Lung microvascular endothelial cell (primary cell): Measurements from ENCODE around the gene PUM2. TPM values are rescaled to one million over a fixed set of nuclear protein-coding genes. Genes with fewer than 3 reads are reported as not detected.

Experiments
- DNase-seq, 2 donors: peaks; one replicate each; pipeline versions ENCODE4 v3.0.0 to v3.0.0-alpha.2; 2010; ENCODE audit warnings: low read depth in 2 of 2
- total RNA-seq: library from RNA; depleted of rRNA; stranded (reverse); fragments of >200 nt; gene quantifications from 2 replicates; pipeline ENCODE4 v1.2.1, GENCODE V29; 2014

The PUM2 gene
- total RNA-seq, 1 donor from 2014 or later: 41.1 TPM

DNA sequence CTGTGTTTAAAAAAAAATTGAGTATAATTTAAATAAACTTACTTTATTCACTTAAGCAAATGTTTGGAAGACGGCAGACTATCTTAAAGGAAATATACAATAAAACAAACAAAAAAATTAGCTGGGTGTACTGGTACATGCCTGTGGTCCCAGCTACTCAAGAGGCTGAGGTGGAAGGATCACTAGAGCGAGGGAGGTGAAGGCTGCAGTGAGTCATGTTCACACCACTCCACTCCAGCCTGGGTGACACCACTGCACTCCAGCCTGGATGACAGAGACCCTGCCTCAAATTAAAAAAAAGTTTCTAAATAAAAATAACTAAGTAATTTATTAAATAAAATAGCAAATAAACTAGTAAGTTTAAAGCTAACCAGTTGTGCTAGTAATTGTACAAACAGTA, 7.5 kb downstream of the PUM2 start:
- no peak for DNase-seq

DNA sequence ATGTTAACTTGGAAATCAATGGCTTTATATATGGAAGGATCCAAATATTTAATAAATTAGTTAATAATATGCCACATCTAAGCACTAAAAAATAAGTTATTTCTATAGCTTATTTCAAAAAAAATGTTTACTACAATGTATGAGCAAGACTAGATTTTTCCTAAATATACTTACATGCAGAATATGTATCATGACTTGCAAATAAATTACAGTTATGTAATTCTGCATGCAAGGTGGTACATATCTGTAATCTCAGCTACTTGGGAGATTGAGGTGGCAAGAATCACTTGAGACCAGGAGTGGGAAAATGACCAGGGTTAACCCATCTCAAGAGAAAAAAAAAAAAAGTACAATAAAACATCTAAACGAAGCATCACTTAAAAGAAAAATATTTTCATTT, 11.6 kb downstream of the PUM2 start:
- no peak for DNase-seq

DNA sequence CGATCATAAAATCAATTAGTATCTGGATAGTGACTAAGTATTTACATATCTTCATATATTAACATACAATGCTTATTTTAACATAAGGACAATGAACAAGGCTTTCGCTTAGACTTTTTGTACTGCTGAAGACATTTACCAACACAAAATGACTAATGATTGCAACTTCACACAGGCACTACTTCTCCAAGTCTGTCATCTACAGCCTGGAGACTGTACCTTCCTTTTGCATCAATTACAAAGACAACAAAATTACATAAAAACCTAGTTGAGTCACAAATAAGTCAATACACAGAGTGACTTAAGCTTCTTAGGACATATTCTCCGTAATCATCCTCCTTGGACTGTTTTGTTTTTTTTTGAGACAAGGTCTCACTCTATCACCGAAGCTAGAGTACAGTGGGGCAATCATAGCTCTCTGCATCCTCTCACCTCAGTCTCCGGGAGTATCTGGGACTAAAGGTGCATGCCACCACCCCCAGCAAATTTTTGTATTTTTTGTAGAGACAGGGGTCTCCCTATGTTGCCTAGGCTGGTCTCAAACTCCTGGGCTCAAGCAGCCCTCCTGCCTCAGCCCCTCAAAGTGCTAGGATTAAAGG, 15.9 kb downstream of the PUM2 start:
- no peak for DNase-seq

DNA sequence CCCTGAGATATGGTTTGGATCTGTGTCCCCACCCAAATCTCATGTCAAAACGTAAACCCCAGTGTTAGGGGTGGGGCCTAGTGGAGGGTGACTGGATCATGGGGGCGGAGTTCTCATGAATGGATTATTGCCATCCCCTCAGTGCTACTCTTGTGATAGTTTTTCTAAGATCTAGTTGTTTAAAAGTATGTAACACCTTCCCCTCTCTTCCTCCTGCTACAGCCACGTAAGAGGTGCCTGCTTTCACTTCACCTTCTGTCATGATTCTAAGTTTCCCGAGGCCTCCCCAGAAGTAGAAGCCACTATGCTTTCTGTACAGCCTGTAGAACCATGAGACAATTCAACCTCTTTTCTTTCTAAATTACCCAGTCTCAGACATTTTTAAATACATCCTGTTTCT, 16.9 kb downstream of the PUM2 start:
- DNase-seq: no peak

DNA sequence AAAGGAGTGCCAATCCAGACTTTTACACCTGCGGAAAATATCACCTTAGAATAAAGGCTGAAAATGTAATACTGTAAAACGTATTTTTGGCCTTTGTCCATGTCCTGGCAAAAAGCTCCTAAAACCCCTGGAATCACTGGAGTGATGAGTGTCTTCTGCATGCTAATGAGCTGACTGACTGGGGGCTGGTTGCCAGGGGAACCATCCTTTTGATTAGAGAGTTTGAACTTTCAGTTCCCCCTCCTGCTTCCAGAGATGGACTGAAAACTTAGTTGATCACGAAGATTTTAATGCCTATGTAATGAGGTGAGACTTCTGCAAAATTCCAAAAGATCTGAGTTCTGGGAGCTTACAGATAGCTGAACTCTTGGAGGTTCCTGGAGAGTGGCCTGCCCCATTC, 20.5 kb downstream of the PUM2 start:
- DNase-seq: no peak

DNA sequence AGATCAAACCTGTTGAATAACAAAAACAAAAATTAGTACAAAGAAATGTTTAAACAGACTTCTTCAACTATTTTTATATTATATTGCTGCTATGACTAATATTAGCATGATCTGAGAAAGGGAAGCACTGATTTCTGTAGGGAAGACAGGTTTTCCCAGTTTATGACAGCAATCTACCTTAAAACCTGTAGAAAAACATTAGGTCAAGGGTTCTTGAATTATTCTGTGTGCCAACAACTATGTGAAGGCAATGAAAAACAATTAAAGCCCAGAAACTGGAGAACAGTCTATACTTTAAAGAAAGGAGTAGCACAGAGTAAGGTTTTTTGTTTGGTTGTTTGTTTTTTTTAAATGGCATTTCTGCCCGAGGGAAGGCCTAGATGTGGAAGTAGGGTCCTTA, 23.3 kb downstream of the PUM2 start:
- DNase-seq: no peak

DNA sequence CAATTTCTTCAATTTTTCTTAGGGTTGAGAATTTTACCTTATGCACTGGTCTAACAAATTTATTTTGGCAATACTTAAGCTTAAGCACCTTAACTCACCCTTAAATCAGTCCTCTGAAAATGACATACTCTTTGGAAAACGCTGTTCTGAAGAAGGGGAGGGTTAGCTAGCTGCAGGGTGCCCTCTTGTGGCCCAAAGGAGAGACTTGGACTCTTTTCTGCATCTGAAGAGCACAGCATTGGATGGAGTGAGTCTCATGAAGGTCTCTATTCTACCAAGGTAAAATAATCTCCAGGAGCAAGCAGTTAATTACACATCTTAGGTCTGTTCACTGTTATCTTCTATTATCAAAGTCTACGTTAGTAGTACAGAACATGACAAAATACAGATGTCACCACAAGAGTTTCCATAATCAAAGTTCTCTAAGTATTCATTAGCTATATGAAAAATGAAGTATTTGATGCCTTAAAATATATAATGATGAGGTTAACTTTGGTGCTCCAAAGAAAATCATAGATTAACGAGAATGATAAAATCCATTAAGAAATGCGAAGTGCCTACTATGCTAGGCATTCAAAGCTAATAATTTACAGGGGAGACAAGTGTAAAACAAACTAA, 24.4 kb downstream of the PUM2 start:
- peak; percentile 73 to 75 for DNase-seq

DNA sequence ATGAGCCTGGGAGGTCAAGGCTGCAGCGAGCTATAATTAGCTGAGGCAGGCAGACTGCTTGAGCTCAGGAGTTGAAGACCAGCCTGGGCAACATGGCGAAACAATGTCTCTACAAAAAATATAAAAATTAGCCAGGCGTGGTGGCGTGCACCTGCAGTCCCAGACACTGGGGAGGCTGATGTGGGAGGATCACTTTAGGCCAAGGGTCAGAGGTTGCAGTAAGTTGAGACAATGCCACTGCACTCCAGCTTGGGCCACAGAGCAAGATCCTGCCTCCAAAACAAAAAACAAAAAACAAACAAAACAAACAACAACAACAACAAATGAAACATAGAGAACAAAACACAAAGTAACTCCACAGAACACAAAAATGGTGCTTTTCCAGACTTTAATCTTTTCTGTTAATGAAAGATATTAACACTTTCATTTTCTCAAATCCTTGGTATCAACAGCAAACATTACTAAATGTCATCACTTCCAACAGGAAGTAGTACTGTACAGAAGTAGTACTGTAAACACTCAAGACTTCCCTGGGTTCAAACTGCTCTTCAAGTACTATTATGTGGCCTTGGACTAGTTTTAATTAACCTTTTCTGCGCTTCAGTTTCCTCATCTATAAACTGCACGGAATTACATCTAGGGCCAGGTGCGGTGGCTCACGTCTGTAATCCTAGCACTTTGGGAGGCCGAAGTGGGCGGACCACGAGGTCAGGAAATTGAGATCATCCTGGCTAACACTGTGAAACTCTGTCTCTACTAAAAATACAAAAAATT, 27.9 kb downstream of the PUM2 start:
- DNase-seq: peak; percentile 61 to 80

DNA sequence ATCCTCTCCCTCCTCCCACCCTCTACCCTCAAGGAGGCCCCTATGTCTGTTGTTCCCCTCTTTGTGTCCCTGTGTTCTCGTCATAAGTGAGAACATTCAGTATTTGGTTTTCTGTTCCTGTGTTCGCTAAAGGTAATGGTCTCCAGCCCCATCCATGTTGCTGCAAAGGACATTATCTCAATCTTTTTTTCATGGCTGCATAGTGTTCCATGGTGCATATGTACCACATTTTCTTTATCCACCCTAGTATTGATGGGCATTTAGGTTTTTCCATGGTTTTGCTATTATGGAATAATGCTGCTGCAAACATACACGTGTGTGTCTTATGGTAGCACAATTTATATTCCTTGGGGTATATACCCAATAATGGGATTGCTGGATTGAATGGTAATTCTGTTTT, 33.0 kb downstream of the PUM2 start:
- no peak for DNase-seq

DNA sequence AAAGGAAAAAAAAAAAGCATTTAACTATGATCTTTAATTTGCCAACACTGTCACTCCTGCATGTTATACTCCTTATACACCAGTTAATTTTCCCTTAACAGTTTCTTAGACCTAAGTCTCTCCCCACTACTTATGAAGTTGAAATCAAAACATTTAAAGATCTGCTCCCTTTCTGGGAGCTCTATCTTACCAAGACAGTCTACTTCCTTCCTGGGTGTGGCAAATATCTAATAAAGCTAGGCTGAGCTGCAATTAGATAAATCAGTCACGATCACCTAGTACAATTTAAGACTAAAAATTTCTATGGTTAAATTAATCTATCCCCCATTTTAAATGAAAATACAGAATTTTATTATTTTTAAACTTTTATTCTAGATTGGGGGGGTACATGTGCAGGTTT, 33.4 kb downstream of the PUM2 start:
- no peak for DNase-seq

DNA sequence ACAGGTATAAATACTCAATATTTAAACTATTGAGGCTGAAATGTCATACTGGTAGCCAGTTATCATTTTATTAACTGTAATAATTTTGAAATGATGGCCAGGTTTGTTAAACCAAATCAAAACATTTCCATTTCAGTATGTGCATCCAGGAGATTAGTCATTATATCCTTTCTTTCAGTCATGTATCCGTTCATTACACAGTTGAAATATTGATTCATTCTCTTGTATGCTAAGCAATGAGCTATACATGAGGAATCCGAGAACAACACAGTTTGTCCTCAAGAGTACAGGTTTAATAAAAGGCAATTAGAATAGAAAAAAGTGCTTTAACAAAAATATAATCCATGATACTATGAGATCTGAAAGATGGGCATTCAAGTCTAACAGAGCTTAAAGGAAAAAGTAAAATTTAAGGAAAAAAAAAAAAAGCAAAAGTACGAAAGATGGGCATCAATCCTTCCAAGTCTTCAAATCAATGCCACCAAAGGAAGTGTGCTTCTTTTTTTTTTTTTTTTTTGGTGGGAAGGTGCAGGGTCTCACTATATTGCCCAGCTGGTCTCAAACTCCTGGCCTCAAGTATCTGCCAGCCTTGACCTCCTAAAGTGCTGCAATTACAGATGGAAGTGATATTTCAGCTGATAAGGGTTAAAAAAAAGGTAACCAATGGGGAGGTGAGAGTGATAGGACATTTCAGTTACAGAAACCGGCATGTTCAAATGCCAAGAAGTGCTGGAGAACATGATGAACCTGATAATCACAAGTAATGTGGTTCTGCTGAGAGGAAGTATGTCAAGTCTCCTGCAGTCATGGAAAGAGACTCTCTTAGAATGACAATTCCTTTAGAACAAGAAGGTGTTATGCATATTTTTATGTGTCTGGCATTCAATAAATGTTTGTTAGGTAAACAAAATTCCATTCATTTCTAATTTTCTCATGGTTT, 35.8 kb downstream of the PUM2 start:
- peak; percentile 81 to 84 for DNase-seq

DNA sequence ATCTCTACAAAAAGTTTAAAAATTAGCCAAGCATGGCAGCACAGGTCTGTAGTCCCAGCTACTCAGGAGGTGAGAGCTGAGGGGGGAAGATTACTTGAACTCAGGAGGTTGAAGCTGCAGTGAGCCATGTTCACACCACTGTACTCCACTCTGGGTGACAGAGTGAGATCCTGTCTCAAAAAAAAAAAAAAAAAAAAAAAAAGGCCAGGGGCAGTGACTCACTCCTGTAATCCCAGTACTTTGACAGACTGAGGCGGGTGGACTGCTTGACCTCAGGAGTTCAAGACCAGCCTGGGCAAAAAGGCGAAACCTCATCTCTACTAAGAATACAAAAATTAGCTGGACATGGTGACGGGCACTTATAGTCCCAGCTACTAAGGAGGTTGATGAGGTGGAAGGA, 37.0 kb downstream of the PUM2 start:
- DNase-seq: peak; percentile 11 to 63

DNA sequence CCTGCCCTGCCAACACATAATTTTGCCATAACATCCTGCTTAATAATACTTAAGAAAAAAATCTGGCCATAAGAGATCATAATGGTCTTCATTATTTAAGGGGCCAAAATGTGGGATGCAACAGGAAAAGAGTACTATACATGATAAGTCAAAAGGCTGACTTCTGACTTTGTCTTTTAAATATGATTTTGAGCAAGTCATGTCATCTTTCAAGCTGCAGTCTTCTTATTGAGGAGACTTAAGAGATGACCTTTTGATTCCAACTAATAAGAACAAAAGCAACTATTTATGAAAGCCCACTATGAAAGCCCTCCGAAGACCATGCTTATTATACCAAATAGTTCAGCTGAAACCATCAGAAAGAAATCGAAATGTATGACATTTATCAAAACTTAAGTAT, 41.6 kb downstream of the PUM2 start:
- DNase-seq: no peak

DNA sequence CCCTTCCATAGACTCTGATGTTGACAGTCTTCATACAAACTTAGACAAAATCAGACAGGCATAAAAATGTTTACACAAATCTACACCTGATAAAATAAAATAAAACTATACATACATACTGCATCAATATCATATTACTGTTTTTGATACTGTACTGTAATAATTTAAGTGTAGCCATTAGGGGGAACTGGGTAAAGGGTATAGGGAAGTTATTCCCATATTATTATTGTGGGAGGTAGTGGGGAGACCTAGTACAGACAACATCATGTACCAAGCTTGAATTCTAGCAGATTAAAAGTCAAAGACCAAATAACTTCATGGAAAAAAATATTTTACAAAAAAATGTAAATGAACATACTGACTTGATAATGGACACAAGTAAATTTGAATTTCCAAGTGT, 43.3 kb downstream of the PUM2 start:
- no peak for DNase-seq

DNA sequence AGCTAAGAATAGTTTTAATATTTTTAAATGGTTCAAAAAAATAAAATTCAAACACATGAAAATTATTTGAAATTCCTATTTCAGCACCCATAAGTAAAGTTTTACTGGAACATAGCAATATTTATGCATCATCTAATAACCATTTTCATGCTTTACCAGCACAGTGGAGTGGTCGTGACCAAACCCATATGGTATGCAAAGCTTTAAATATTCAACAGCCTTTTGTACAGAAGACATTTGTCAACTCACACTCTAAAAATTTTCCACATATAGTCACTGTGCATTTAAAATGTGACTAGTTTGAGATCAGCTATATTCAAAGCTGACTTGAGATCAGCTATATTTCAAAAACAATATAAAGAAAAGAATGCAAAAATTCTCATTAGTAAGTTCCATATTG, 46.2 kb downstream of the PUM2 start:
- DNase-seq: no peak

DNA sequence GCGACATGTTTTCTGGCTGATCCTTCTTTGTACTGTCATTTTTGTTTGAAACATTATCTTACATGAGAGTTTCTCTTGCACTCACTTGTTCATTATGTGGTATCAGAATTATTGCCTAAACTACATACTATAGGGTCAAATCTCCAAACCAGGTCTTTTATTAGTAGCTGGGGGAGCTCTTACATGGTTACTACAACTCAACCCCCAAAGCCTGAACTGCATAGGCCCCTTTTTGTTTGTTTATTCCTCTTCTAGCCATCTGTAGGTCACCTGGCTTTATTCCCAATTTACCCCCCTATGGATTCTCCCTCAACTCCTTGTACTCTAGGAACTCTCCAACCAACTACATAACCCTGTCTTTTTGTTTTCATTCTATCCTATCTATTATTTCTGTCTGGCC, 46.7 kb downstream of the PUM2 start:
- no peak for DNase-seq

DNA sequence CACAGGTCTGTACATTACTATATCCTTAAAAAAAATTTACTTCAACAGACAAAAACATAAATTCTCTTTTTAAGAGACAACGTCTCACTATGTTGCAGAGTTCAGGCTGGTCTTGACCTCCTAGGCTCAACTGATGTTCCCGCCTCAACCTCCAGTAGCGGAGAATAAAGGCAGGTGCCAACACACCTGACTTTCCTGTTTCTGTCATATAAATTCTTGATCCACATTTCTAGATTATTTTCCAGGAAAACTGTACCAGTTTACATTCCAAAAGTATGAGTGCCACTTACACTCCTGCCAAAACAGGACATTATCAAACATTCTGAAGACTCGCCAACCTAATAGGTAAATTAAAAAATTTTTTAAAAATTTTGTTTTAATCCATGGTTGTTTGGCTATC, 48.6 kb downstream of the PUM2 start:
- DNase-seq: no peak

DNA sequence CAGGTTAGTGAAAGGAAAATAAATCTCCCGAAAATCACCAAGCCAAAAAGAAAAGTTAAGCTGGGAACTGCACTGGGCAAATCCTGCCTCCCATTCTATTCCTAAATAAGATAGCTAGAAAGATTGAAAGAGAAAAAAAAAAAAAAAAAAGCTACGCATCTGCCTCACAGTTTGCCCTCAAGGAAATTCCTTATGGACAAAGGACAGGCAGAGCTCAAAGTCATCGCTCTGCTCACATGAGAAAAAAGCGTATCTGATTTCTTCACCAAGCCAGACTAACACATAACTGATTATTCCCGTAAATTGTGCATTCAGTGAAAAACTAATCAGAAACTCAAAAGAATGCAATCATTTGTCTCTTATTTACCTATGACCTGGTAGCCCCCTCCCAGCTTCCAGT, 50.0 kb downstream of the PUM2 start:
- no peak for DNase-seq

DNA sequence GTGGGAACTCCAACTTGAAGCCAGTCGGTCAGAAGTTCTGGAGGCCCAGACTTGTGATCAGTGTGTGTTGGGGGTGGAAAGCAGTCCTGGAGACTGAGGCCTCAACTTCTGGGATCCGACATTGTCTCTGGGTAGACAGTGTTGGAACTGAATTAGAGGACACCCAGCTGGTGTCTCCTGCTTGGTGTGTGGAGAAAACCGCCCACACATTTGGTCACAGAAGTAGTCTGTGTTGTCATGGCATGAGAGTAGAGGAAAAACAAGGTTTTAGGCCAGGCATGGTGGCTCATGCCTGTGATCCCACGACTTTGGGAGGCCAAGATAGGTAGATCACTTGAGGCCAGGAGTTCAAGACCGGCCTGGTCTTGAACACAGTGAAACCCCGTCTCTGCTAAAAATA, 51.5 kb downstream of the PUM2 start:
- DNase-seq: no peak

DNA sequence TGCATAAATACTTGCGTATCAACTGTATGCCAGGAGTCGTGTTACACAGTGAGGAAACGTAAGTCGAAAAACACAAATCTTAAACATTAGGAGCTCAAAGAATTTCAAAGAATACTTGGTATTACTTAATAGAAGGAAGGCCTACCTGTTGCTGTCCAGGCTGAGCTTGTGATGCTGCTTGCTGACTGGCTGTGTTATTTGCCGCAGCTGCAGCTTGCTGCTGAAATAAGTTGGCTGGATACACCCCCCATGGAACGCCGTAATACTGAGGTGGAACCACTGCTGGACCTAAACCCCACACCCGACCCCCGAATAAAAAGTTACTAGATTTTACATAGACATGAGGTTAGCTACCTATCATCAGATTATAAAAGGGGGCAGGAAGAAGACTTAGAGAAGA, 56.4 kb downstream of the PUM2 start:
- DNase-seq: no peak

DNA sequence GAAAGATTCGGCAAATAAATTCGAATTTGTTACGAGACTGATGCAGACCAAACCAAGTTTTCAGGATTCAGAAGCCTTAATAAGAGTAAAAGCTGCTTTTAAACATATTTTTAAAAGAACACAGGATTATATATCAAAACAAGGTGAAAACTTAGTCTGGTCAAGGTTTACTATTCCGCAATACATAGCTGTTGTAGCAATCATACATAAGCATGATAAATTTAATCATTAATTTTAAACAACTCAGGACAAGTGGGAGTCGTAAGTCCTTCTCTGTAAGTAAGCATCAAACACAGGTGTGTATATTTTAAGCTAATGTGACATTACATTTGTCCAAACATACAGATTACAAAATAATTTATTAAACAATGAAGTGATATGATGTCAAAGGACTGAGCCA, 57.7 kb downstream of the PUM2 start:
- DNase-seq: no peak

DNA sequence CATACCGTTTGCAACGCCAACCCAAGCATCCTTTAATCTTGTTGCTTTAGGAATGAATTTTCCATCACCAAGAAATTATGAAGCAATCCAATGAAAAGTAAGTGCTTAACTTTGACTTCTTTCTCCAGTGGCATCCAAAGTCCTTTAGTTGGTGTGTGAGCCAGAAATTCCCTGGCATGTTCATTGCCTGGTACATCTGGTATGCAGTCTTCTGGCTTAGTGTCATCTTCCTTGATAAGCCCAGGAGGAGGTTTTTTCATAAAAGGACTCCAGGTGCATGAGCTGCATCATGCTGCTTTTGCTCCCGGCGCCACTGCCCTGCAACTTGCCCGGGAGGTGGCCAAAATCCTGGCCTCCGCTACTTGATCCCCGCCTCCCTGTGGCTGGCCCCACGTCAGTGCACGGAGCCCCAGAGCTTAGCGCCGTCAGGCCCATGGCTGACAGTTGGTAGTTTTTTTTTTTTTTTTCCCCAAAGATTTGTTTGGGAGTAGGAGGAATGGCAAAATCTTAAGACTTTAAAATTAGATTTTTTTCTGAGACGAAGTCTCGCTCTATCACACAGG, 58.7 kb downstream of the PUM2 start:
- no peak for DNase-seq
